ENCODE results near the gene FMN2. TPM values are rescaled to one million over a fixed set of nuclear protein-coding genes. Genes with fewer than 3 reads are reported as not detected.
A peak's percentile ranks its signal among the peaks of the same experiment; 100 is the strongest.

The FMN2 gene
- total RNA-seq, 1 donor, result 34.5 TPM

GRCh38 chr1:240515505-240515904, 423.8 kb downstream of the FMN2 start:
- peak; percentile 48 for DNase-seq (ENCODE audit: low read depth)
- H3K4me3 ChIP-seq (ENCODE audit: low read depth, low read length), result no peak overlapping the region
- no peak for TF ChIP-seq CTCF (IDR thresholded peaks at IDR 0.05; ENCODE audit: insufficient read depth, low read length)

GRCh38 chr1:240516069-240516468, 424.4 kb downstream of the FMN2 start:
- DNase-seq (ENCODE audit: low read depth), result no peak
- no peak for TF ChIP-seq CTCF (IDR thresholded peaks at IDR 0.05; ENCODE audit: insufficient read depth, low read length)

GRCh38 chr1:240517891-240518290, 426.2 kb downstream of the FMN2 start:
- no peak for TF ChIP-seq CTCF (IDR thresholded peaks at IDR 0.05; ENCODE audit: insufficient read depth, low read length)
- no peak for DNase-seq (ENCODE audit: low read depth)
- H3K4me3 ChIP-seq (ENCODE audit: low read depth, low read length), result no peak overlapping the region

More at GRCh38 chr1:240516069-240516468, 424.4 kb downstream of the FMN2 start:
- H3K4me3 ChIP-seq (ENCODE audit: low read depth, low read length), result no peak overlapping the region

- TF ChIP-seq CTCF (IDR thresholded peaks at IDR 0.05; ENCODE audit: insufficient read depth, low read length), result no peak
- no peak for DNase-seq (ENCODE audit: low read depth)
Measured at GRCh38 chr1:240522122-240522822, 430.6 kb downstream of the FMN2 start.

DNA sequence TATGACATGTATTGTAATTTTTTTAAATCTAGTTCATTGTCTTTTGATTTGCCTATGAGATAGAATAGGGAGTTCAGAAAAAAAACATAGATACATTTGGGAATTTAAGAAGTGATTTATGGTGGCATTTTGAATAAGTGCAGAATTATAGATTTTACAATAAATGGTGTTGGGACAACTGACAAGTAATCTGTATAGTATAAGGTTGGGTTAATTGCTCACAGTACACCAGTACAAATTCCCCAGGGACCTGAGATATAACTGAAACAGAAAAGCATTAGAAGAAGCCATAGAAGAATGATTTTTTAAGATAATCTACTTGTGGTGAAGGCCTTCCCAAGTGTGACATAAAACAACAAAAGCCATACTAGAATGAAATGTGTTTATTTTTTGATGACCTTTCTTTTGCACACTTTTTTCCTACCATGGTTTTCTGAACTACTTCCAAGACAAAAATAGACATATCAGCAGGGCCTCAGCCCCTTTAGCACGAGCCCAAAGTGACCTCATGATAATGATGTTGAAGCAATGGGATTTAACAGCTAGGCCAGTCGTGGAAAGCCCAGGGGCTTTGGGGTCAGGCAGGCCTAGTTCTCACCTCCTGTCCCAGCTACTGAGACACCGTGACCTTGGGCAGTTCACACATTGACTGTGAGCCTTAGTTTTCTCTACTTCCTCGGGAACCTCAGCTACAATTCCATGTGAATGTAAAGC, 432.8 kb downstream of the FMN2 start:
- no peak for TF ChIP-seq CTCF (IDR thresholded peaks at IDR 0.05; ENCODE audit: insufficient read depth, low read length)
- H3K4me3 ChIP-seq (ENCODE audit: low read depth, low read length), result no peak overlapping the region
- DNase-seq (ENCODE audit: low read depth), result peak; percentile 49

More at GRCh38 chr1:240522122-240522822, 430.6 kb downstream of the FMN2 start:
- H3K4me3 ChIP-seq (ENCODE audit: low read depth, low read length), result no peak overlapping the region

Small RNA genes lying within 50 kb of the gene (small RNA-seq; reads per million reads assigned to genes)
- gene RF00019, result not detected
